GM20000 (cell line): ENCODE data around the gene HBE1.
"Not testable (repeated sequence)": the region's sequence is repeated elsewhere in the genome, so short reads cannot be mapped to it uniquely, and the experiment has no call there.

Source experiments
- DNase-seq: peaks from one replicate; pipeline ENCODE4 v3.0.0; 2012; ENCODE audit warnings: low spot score
- CTCF ChIP-seq: IDR thresholded peaks from 2 replicates; pipeline ENCODE4 v1.5.1; 2012; ENCODE audit warnings: mild to moderate bottlenecking, control low read depth; ENCODE audit errors: extremely low read depth, missing control alignments

Gene HBE1

DNA sequence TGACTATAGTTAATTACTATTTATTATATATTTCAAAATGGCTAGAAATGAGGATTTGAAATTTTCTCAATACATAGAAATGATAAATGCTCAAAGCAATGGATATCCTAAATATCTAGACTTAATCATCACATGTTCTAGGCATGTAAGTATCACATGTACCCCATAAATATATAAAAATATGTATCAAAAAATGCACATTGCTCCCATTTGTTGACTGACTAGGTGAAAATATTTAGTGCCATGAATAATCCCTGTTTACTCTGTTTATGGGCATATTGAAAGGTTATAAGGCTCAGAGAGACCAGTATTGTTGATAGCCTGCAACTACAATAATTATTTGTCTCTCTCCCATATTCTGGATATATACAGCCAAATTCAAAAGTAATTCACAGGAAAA lies 3.1 kb downstream of the HBE1 start:
- TF ChIP-seq CTCF: no peak
- no peak for DNase-seq

DNA sequence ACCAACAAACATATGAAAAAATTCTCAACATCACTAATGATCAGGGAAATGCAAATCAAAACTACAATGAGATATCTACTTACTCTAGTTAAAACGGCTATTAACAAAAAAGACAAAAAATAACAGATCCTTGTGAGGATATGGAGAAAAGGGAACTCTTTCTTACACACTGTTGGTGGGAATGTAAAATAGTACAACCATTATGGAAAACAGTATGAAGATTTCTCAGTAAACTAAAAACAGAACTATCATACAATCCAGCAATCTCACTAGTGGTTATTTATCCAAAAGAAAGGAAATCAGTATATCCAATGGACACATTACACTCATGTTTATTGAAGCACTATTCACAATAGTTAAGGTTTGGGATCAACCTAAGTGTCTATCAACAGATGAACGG lies 3.9 kb downstream of the HBE1 start:
- no peak for DNase-seq

DNA sequence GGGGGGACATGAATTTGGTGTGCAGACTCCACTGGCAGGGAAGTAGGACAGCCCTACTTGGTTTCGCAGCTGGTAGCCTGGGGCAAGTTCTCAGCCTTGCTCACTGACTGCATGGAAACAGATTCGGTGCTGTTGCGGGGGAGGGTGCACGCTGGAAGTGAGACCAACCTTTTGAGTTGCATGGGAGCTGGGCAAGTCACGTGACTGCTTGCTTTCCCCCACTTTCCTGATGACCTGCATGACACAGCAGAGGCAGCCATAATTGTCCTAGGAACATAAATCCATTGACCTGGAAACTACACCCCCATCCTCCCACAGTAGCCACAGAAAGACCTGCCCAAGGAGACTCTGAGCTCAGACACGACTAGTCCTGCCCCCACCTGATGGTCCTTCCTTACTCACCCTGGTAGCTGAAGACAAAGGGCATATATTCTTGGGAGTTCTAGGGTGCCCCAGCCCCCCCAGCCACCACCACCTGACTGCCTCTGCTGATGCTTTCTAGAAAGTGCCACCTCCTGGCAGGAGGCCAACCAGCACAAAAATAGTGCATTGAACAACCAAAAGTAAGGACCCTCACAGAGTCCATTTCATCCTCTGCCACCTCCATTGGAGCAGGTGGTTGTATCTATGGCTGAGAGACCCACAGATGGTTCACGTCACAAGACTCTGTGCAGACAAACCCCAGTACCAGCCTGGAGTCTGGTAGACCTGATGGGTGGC lies 11.0 kb downstream of the HBE1 start:
- no peak for DNase-seq
- TF ChIP-seq CTCF: no peak

More for the DNA sequence above, 3.9 kb downstream of the HBE1 start:
- no peak for TF ChIP-seq CTCF

GRCh38 chr11:5257296-5257695 lies 12.4 kb downstream of the HBE1 start:
- no peak for TF ChIP-seq CTCF
- no peak for DNase-seq

GRCh38 chr11:5254646-5255413 lies 14.9 kb downstream of the HBE1 start, which contains the start of gene HBG2:
Gene HBG2, minus strand, starts transcription at chr11:5254781. Its CDS starts 53 bp downstream, at chr11:5254728.
- not testable (repeated sequence) for DNase-seq

- DNase-seq: not testable (repeated sequence)
These were observed 15.7 kb downstream of the HBE1 start for GRCh38 chr11:5254023-5254422.

GRCh38 chr11:5253440-5253839 lies 16.3 kb downstream of the HBE1 start:
- DNase-seq: not testable (repeated sequence)

DNA sequence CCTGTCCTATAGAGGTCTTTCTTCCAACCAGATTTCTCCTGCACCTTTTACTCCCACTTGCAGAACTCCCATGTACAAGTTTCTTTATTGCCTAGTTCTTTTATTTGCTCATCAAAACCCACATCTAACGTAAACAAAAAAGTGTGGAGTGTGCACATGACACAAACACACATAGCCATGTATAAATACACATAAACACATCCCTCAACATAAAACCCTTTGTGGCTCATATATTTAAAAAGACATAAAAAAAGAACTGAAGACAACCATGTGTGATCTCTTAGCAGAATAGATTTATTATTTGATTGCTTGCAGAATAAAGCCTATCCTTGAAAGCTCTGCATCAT lies 16.9 kb downstream of the HBE1 start:
- no peak for TF ChIP-seq CTCF
- no peak for DNase-seq
